GM04504 (cell line): Measurements from ENCODE around the gene ZSWIM4.
"Not testable (repeated sequence)": the region's sequence is repeated elsewhere in the genome, so short reads cannot be mapped to it uniquely, and the experiment has no call there.

Experiments
- DNase-seq: peaks from one replicate; pipeline ENCODE4 v3.0.0-alpha.2; 2012; ENCODE audit warnings: low read depth

ZSWIM4 gene

DNA sequence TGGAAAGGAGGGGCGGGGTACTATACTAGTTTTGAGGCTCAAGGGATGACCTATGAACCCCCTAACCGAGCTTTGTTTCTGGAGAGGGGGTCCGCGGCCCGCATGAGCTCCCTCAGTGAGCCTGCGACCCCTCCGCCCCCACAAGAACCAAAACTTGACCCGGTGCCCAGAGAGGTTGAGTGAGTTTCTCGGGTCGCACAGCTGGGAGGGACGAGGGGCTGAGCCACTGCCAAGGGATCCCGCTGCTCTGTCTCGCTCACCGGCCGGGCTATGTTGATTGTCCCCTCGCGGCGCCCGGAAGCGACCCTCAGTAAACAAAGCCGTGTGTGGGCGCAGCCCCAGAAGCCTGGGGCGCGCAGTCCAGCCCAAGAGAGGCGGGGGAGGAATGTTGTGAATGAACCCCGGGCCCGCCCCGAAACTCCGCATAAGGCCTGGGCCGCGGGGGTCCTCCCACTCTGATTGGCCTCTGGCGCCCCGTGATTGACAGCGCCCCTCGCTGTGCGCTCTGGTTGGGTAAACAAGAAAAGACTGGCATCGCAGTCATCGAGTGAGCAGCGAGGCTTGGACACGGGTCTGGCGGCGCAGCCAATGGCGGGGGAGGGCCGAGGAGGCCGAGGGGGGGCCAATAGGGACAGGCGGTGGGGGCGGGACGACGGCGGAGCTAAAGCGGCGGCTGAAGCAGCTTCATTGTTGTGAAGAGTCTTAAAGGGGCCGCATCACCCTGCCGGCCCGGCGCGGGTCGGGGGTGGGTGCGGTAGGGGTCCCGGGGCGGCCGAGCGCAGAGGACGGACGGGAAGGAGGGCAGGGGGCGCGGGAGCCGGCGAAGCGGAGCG, at the start of gene ZSWIM4:
Gene ZSWIM4 (plus strand): TSS at position 687 of the 833 bp plus-strand sequence. CDS start 206 bp downstream, outside the sequence.
- peak; percentile 99 for DNase-seq

DNA sequence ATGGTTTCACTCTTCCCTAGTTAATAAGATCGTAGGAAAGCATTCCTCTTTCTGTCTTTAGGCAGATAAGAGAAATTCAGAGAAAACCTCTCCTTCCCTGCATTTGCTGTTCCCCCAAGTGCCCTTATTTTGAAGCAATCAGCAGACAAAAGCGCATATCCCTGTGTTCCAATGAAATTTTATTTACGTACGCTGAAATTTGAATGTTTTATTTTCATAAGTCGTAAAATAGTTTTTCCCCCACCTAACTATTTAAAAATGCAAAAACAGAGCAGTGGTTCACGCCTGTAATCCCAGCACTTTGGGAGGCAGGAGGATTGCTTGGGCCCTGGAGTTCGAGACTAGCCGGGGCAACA, 48.2 kb upstream of the ZSWIM4 start:
- DNase-seq = no peak

DNA sequence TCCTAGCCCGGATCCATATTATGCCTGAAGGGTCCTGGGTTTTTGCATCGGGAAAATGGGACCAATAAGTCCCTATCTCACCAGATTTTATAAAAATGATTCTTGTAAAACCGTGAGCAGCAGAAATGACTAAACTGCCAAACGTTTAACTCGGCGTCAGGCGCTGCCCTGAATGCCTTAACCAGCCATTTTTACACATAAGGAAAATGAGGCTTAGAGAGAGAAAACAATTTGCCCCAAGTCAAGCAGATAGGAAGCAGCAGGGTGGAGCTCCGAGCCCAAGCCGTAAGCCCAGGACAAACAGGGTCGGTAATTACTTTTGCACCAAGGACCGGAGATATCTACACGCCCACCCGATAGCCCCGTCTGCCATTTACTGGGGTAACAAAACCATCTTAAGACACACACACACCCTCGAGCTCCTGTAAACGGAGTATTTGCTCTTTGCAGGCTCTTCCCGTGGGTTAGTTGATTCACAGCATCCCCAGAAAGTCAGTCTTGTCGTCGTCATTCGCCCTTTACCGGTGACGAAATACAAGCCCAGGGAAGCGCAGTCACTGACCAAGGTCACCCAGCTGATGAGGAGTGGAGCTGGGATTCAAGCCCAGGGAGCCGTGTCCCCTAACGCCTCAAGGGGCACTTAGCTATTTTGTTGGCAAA, 46.9 kb upstream of the ZSWIM4 start:
- peak; percentile 21 for DNase-seq

DNA sequence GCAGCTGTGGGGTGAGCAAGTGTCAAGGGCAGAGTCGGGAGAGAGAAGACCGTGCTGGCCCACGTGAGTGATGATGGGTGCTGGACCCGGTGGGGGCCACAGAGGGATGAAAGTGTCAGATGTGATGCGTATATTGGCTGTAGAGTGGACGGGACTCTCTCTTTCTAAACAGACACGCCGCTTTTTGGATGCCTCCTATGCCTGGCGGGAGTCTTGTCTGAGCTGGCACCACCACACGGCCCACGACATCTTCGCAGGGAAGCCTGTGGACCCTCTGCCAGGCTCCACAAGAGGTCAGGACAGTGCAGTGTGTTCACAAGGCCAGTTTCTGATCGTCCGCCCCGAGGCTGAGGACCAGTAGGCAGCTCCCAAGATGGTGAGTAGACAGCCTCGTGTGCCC, 43.8 kb upstream of the ZSWIM4 start:
- DNase-seq = no peak

DNA sequence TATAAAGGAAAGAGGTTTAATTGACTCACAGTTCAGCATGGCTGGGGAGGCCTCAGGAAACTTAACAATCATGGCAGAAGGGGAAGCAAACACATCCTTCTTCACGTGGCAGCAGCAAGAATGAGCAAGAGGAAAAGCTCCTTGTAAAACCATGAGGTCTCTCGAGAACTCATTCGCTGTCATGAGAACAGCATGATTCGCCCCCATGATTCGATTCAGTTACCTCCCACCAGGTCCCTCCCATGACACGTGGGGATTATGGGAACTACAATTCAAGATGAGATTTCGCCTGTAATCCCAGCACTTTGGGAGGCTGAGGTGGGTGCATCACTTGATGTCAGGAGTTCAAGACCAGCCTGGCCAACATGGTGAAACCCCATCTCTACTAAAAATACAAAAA, 41.6 kb upstream of the ZSWIM4 start:
- DNase-seq = not testable (repeated sequence)

DNA sequence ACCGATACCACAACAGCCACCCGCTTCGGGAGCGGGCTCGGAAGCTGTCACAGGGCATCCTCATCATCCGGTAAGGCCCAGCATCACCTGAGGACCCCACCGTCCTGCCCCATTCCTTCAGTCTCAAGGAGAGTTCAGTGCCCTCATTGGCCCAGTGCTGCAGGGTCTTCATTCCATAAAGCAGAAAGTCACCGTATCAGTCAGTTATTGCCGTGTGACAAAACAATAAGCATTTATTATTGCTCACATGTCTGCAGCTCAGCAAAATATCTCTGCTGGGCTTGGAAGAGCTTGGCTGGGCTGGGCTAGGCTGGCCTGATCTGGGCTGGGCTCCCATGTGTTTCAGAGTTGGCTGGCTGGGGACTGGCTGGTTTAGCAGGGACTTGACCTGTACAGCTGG, 39.0 kb upstream of the ZSWIM4 start:
- no peak for DNase-seq

DNA sequence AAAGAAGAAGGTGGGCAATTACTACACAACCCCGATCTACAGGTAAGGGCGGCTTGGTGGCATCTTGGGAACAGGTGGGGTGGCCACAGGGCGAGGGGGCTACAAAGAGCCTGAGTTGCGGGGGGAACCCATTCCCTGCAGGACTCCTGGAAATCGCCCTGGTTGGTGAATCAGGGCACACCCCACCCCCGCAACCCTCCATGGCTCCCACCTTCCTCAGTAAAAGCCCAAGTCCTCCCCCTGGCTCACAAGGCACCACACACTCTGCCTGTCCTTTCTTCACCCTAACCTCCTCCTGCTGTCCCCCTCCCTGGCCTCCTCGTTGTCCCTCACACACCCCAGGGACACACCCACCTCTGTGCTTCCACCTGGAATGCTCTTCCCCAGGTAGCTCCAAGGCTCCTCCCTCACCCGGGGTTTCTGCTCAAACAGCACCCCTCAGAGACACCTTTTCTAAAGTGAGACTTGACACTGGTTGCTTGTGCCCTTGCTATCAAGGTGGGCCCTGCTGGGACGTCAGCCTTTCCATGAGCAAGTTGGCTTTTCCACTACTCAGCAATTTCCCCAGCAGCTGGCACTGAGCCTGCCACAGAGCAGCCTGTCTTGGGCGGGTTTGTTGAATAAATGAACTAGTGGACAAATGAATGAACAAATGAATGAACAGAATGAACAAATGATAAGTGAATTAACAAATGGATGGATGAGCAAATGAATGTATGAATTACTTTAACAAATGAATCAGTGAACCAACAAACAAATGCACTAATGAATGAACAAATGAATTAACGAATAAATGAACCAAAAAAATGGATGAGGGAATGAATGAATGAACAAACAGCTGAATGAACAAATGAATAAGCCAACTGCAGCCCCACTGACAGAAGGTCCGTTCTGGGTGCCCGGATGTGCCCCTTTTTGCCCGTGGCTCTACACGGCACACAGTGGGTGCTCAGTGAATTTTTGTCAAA, 37.2 kb upstream of the ZSWIM4 start:
- DNase-seq = no peak

DNA sequence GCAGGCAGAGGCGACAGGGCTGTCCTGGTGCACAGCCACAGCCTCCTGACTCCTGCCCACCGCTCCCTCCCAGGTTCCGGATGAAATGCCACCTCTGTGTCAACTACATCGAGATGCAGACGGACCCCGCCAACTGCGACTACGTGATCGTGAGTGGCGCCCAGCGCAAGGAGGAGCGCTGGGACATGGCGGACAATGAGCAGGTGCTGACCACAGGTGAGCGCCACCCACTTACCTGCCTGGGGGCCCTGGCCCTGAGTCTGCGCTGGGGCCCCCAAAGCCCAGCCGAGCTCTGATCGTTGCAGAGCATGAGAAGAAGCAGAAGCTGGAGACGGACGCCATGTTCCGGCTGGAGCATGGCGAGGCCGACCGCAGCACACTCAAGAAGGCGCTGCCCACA, 36.4 kb upstream of the ZSWIM4 start:
- no peak for DNase-seq

DNA sequence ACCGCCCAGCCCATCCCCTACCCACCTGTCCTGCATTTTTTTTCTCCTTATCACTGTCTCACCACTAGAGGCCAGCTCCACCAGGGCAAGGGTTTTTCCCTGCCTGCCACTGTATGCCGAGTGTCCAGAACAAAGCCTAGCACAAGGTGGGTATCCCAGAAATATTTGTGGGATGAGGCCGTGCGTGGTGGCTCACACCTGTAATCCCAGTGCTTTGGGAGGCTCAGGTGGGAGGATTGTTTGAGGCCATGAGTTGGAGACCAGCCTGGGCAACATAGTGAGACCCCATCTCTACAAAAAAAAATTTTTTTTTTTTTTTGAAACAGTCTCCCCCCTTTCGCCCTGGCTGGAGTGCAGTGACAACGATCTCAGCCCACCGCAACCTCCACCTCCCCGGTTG, 33.8 kb upstream of the ZSWIM4 start:
- DNase-seq = no peak

DNA sequence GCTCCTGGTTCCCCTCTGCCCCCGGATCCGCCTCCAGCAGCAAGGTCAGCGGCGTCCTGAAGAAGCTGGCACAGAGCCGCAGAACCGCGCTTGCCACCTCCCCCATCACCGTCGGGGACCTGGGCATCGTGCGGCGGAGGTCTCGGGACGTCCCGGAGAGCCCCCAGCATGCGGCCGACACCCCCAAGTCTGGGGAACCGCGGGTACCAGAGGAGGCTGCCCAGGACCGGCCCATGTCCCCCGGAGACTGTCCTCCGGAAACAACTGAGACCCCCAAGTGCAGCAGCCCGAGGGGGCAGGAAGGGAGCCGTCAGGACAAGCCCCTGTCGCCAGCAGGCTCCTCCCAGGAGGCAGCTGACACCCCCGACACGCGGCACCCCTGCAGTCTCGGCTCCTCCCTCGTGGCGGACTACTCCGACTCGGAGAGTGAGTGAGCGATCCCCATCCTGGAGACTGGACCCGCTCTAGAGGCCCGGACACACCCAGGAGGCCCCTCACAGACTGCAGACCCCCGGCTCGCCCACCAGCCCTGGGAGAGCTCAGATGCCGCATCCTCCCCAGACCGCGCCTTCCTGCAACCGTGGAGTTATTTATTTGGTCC, 32.5 kb upstream of the ZSWIM4 start:
- DNase-seq = no peak

DNA sequence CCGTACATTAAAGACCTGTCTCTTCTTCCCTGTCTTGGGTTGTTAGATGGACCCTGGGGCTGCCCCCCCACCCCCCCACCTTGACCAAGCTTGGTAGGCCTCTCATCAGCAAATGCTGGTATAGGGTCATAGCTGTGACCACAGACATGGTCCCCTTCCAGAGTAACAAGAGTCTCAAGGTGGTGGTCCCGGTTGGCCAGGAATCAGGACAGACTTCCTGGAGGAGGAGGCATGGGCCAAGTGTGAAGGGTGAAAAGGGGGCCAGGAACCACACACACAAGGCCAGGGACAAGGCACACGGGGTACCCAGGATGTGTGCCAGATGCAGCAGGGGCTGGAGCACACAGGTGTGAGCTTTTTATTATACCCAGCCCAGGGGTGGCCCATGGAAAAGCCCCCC, 32.0 kb upstream of the ZSWIM4 start:
- DNase-seq = no peak

DNA sequence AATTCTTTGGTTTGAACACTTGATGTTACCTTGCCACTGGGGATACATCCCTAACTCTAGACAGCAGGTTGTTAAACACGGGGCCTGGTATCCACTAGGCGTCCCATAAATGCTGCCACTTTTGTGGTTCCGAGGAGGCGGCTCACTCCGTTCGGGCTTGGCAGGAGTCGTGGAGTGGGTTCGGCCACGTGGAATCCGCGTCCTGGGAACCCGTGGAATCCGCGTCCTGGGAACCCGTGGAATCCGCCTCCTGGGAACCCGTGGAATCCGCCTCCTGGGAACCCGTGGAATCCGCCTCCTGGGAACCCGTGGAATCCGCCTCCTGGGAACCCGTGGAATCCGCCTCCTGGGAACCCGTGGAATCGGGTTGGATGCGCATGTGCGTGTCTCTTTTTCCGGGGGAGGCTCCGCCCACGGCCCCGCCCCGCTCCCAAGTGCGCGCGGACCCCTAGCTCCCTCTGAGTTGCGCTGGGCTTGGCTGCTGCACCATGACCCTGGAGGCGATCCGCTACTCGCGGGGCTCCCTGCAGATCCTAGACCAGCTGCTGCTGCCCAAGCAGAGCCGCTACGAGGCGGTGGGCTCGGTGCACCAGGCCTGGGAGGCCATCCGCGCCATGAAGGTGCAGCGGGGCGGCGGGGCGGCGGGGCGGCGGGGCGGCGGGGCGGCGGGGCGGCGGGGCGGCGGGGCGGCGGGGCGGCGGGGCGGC, 31.0 kb upstream of the ZSWIM4 start, which contains the start of gene MRI1:
Gene MRI1 (plus strand): TSS at position 422 of the 707 bp plus-strand sequence. CDS start 67 bp downstream, at position 489.
- peak; percentile 55 for DNase-seq

DNA sequence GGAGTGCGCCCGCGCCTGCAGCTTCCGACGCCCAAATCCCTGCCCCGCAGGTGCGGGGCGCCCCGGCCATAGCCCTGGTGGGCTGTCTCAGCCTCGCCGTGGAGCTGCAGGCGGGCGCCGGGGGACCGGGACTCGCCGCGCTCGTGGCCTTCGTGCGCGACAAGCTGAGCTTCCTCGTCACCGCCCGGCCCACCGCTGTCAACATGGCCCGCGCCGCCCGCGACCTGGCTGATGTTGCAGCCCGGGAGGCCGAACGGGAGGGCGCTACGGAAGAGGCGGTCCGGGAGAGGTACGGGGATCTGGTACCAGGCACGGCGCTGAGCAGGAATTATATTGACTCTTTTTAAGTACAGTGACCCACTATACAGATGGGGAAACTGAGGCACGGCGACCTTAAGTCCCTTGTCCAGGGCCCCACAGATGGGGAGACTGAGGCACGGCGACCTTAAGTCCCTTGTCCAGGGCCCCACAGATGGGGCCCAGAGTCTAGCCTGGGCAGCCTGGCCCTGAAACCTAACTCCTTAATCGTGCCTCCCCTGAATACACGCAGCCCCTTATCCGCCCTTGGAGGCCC, 30.3 kb upstream of the ZSWIM4 start:
- DNase-seq = no peak

DNA sequence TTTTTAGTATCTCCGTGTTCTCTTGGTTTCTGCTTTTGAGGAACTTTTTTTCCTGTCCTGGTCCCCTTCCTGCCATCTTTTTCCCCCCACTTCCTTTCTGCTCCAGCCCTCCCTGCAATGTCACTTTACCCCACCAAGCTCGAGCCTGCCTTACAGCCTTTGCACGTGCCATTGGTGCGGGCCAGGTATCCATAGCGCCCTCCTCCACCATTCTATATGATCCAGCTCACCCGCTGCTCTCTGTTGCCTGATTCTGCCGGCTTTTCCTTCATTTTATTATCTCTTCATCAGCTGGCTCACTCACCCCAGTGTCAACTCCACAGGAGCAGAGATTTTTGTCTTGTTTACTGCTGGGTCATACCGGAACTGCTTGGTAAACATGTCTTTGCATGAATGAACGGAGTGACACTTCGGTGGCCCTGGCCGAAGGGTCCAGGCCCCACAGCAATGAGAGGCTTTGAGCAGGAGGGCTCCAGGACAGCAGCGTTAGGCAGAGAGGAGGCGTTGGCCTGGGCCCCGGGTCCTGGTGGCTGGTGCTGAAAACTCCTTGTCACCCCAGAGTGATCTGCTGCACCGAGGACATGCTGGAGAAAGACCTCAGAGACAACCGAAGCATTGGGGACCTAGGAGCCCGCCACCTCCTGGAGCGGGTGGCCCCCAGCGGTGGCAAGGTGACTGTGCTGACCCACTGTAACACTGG, 29.7 kb upstream of the ZSWIM4 start:
- DNase-seq = no peak

DNA sequence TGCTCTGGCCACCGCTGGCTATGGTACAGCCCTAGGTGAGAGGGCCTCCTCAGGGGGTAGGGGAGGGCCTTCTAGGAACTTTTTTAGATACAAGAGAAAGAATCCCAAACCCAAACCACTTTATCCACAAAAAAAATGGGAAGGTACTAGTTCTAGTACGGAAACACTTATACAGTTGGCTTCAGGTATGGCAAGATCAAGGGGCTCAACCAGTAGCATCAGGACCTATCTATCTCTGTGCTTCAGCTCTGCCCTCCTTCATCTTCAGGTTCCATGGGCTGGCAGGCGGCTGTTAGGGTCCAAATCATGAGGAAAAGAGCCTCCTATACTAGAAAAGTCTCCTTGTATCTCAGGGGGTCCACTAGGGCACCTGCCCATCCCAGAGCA, 29.2 kb upstream of the ZSWIM4 start:
- DNase-seq = no peak

DNA sequence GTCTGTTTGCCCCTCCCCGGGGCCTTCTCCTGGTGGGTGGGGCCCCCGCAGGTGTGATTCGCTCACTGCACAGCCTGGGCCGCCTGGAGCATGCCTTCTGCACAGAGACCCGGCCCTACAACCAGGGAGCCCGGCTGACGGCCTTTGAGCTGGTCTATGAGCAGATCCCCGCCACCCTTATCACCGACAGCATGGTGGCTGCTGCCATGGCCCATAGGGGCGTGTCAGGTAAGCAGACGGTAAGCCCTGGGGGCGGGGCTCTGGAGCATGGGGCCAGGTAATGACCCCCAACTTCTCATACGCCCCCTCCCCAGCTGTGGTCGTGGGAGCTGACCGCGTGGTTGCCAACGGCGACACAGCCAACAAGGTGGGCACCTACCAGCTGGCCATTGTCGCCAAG, 26.7 kb upstream of the ZSWIM4 start:
- DNase-seq = no peak

DNA sequence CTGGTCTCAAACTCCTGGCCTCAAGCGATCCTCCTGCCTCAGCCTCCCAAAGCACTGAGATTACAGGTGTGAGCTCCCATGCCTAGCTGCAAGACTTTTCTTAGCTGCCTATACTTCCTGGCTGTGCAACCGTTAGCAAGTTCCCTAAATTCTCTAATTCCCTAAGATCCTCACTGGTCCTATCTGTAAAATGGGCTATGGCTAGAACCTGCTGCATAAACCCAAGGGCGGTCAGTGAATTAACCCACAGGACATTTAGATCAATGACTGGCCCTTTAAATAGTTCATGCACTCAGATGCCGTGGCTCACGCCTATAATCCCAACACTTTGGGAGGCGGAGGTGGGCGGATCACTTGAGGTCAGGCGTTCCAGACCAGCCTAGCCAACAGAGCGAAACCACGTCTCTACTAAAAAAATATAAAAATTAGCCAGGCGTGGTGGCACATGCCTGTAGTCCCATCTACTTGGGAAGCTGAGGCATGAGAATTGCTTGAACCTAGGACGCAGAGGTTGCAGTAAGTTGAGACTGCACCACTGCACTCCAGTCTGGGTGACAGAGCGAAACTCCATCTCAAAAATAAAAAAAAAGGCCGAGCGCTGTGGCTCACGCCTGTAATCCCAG, 25.1 kb upstream of the ZSWIM4 start:
- no peak for DNase-seq

DNA sequence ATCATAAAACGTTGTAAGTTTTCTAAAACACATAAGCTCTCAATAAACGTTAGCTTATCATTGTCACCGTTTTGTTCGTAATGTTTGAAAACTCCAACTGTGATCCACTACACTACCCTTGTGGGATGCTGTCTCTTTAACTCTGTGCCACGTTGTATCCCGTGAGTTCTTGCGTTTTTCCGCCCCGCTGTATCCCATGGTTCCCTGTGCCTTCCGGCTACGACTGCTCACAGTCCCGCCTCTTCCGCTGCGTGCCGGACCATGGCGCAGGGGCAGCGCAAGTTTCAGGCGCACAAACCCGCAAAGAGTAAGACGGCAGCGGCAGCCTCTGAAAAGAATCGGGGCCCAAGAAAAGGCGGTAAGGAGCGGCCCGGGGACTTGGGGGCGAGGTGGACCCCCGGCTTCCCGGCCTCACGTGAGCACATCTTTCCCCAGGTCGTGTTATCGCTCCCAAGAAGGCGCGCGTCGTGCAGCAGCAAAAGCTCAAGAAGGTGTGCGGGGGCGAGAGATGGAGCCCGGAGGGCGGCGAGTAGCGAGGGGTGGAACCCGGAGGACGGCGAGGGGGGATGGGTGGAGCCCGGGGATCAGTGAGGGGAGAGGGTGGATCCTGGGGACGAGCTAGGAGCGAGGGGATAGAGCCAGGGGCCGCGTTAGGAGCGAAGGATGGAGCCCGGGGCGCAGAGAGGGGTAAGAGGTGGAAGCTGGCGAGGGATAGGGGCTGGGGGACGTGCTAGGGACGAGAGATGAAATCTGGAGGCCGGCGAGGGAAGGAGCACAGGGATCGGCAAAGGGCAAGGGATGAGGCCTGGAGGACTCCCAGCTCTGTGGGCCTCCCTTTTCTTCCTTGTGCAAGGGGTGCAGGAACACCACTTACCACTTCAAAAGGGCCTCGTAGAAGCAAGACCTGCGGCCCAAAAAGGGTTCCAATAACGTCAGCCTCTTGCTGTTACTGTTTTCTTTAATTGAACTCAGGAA, 20.7 kb upstream of the ZSWIM4 start, which contains the start of gene C19orf53:
Gene C19orf53 (plus strand): TSS at position 240 of the 975 bp plus-strand sequence. CDS start 22 bp downstream, at position 262.
- peak; percentile 86 for DNase-seq
